ENCODE results near the gene SRGN. TPM values are rescaled to one million over a fixed set of nuclear protein-coding genes. Genes with fewer than 3 reads are reported as not detected.

SRGN gene
- total RNA-seq, 1 donor = 474 TPM

- Histone ChIP-seq H3K27me3 (ENCODE audit: insufficient read depth, low read length) (no peaks in the 10 kb centered on the region), H3K36me3 (ENCODE audit: insufficient read depth, low read length) (peaks cover 23% of the 10 kb centered on the region), H4K20me1 (ENCODE audit: insufficient read depth, low read length) (peaks cover 29% of the 10 kb centered on the region), H3K27ac (ENCODE audit: low read depth, low read length) (peak overlapping the region; percentile 13), H3K4me1 (ENCODE audit: insufficient read depth, low read length) (peaks cover 32% of the 10 kb centered on the region), H2AFZ (ENCODE audit: low read length) (no peak overlapping the region), H3K4me2 (ENCODE audit: insufficient read depth, low read length) (peak overlapping the region; percentile 29), H3K4me3 (ENCODE audit: insufficient read depth, low read length) (no peak overlapping the region), H3K79me2 (ENCODE audit: insufficient read depth, low read length) (peaks cover 94% of the 10 kb centered on the region), H3K9me3 (ENCODE audit: low read depth, low read length) (no peaks in the 10 kb centered on the region)
- TF ChIP-seq CTCF (IDR thresholded peaks at IDR 0.05; ENCODE audit: extremely low read depth, low read depth, low read length) = peak; percentile 58
- DNase-seq (ENCODE audit: insufficient read length, low spot score, missing footprints) = no peak
Observed at GRCh38 chr10:69092959-69093850, 5.3 kb downstream of the SRGN start.

DNA sequence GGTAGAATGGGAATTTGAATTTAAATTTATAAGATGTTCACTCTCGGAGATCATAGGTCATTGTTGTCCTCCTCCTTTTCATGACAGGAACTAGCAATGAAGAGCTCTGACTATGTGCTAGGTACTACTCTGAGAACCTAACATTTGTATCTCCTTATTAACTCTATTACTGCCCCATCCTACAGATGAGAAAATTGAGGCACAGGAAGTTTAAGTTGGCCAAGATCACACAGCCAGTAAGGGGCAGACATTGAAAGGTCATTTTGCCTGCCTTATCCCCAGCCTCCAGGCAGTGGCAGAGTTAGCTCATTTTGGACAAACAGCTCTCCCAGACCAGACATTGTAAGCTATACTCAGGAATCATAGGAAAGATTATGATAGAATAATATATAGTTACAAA lies 6.0 kb downstream of the SRGN start:
- Histone ChIP-seq H3K36me3 (ENCODE audit: insufficient read depth, low read length) (peaks cover 30% of the 10 kb centered on the region), H3K9me3 (ENCODE audit: low read depth, low read length) (no peaks in the 10 kb centered on the region), H3K4me1 (ENCODE audit: insufficient read depth, low read length) (peaks cover 32% of the 10 kb centered on the region), H3K4me2 (ENCODE audit: insufficient read depth, low read length) (no peak overlapping the region), H3K27me3 (ENCODE audit: insufficient read depth, low read length) (no peaks in the 10 kb centered on the region), H3K4me3 (ENCODE audit: insufficient read depth, low read length) (no peak overlapping the region), H2AFZ (ENCODE audit: low read length) (no peak overlapping the region), H3K27ac (ENCODE audit: low read depth, low read length) (no peak overlapping the region), H4K20me1 (ENCODE audit: insufficient read depth, low read length) (peaks cover 29% of the 10 kb centered on the region), H3K79me2 (ENCODE audit: insufficient read depth, low read length) (peaks cover 94% of the 10 kb centered on the region)
- TF ChIP-seq CTCF (IDR thresholded peaks at IDR 0.05; ENCODE audit: extremely low read depth, low read depth, low read length) = peak; percentile 24
- DNase-seq (ENCODE audit: insufficient read length, low spot score, missing footprints) = no peak

DNA sequence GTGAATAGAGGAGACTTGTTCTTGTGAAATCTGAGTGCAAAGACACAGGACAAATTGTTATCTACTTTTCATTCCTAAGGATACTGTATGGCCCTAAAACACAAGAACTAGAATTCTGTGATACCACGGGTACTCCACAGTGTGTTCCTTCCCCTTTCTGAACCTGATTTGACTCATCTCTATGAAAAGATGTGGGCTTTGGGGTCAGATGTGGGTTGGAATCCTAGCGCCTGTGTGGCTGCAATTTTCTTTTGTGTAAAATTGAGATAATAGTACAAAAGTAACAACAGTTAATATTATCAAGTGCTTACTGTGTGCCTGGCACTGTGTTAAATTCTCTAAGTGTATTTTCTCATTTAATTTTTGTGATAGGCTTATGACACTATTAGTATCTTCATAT lies 8.1 kb downstream of the SRGN start:
- no peaks in the 10 kb centered on the region for H3K27me3 ChIP-seq (ENCODE audit: insufficient read depth, low read length)
- no peaks in the 10 kb centered on the region for H3K9me3 ChIP-seq (ENCODE audit: low read depth, low read length)
- DNase-seq (ENCODE audit: insufficient read length, low spot score, missing footprints) = no peak
- H3K4me3 ChIP-seq (ENCODE audit: insufficient read depth, low read length) = no peak overlapping the region
- H3K4me1 ChIP-seq (ENCODE audit: insufficient read depth, low read length) = peaks cover 21% of the 10 kb centered on the region
- peaks cover 92% of the 10 kb centered on the region for H3K79me2 ChIP-seq (ENCODE audit: insufficient read depth, low read length)
- peaks cover 30% of the 10 kb centered on the region for H4K20me1 ChIP-seq (ENCODE audit: insufficient read depth, low read length)
- TF ChIP-seq CTCF (IDR thresholded peaks at IDR 0.05; ENCODE audit: extremely low read depth, low read depth, low read length) = no peak
- peak overlapping the region; percentile 2 for H3K27ac ChIP-seq (ENCODE audit: low read depth, low read length)
- H2AFZ ChIP-seq (ENCODE audit: low read length) = no peak overlapping the region
- H3K4me2 ChIP-seq (ENCODE audit: insufficient read depth, low read length) = no peak overlapping the region
- H3K36me3 ChIP-seq (ENCODE audit: insufficient read depth, low read length) = peaks cover 47% of the 10 kb centered on the region

DNA sequence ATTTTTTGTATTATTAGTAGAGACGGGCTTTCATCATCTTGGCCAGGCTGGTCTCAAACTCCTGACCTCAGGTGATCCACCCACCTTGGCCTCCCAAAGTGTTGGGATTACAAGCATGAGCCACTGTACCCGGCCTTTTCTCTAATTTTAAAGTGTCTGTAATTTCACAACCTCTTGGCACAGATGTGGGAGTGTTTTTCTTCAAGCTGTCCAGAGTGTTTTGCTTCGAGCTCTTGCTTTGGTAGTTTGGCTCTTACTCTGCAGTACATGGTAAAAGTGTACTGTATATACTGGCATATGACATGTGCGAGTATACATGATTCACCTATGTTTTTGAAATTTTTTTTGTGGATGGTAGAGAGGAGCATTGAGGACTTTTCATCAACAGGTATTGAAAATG lies 9.8 kb downstream of the SRGN start:
- H3K4me1 ChIP-seq (ENCODE audit: insufficient read depth, low read length) = peaks cover 20% of the 10 kb centered on the region
- H3K9me3 ChIP-seq (ENCODE audit: low read depth, low read length) = no peaks in the 10 kb centered on the region
- peaks cover 57% of the 10 kb centered on the region for H3K36me3 ChIP-seq (ENCODE audit: insufficient read depth, low read length)
- H3K27ac ChIP-seq (ENCODE audit: low read depth, low read length) = no peak overlapping the region
- no peak for DNase-seq (ENCODE audit: insufficient read length, low spot score, missing footprints)
- H3K27me3 ChIP-seq (ENCODE audit: insufficient read depth, low read length) = no peaks in the 10 kb centered on the region
- no peak overlapping the region for H3K4me3 ChIP-seq (ENCODE audit: insufficient read depth, low read length)
- no peak overlapping the region for H2AFZ ChIP-seq (ENCODE audit: low read length)
- H4K20me1 ChIP-seq (ENCODE audit: insufficient read depth, low read length) = peaks cover 38% of the 10 kb centered on the region
- H3K79me2 ChIP-seq (ENCODE audit: insufficient read depth, low read length) = peaks cover 93% of the 10 kb centered on the region
- TF ChIP-seq CTCF (IDR thresholded peaks at IDR 0.05; ENCODE audit: extremely low read depth, low read depth, low read length) = no peak
- H3K4me2 ChIP-seq (ENCODE audit: insufficient read depth, low read length) = no peak overlapping the region
